Esophagus muscularis mucosa (tissue), 4 donors: ENCODE results near the gene SLC48A1. TPM values are rescaled to one million over a fixed set of nuclear protein-coding genes. Genes with fewer than 3 reads are reported as not detected.

Experiments
- DNase-seq: peaks from one replicate; pipeline ENCODE4 v3.0.0-alpha.2; 2017; ENCODE audit errors: extremely low spot score
- H3K27ac ChIP-seq, 4 donors: fragments of 200-600 bp; sonication (generic); replicated peaks in 1 of 4; 1 replicate in 3 of 4; 2 replicates in 1 of 4; pipeline ENCODE4 v1.5.1; 2016 to 2019; ENCODE audit warnings: mild to moderate bottlenecking in 1 of 4
- H3K27me3 ChIP-seq, 4 donors: fragments of 200-600 bp; sonication (generic); one replicate each; pipeline versions ENCODE4 v1.5.1 to v1.6.0; 2016 to 2019
- H3K36me3 ChIP-seq, 4 donors: fragments of 200-600 bp; sonication (generic); one replicate each; pipeline ENCODE4 v1.5.1; 2016 to 2019
- H3K4me1 ChIP-seq, 4 donors: fragments of 200-600 bp; sonication (generic); one replicate each; pipeline ENCODE4 v1.5.1; 2016 to 2019
- H3K4me3 ChIP-seq, 4 donors: fragments of 200-600 bp; sonication (generic); 1 replicate in 2 of 4; 2 replicates in 2 of 4; pipeline ENCODE4 v1.5.1; 2016 to 2019; ENCODE audit warnings: mild to moderate bottlenecking in 4 of 4, moderate library complexity in 1 of 4
- H3K9me3 ChIP-seq, 4 donors: fragments of 200-600 bp; sonication (generic); 1 replicate in 3 of 4; 2 replicates in 1 of 4; pipeline ENCODE4 v1.5.1; 2016 to 2019
- CTCF ChIP-seq, 3 experiments: fragments of 200-600 bp in 2 of 3; fragments of 450-650 bp in 1 of 3; sonication (generic) in 2 of 3; IDR thresholded peaks; one replicate each; pipeline ENCODE4 v1.5.1; 2017 to 2019; ENCODE audit warnings: antibody characterized with exemption in 3 of 3, mild to moderate bottlenecking in 2 of 3, moderate library complexity in 1 of 3
- EP300 ChIP-seq: sonication (generic); formaldehyde crosslinking; IDR thresholded peaks from one replicate; pipeline ENCODE4 v1.6.1; 2017; ENCODE audit warnings: antibody characterized with exemption
- POLR2A ChIP-seq: fragments of 450-650 bp; IDR thresholded peaks from one replicate; pipeline ENCODE4 v1.6.1; 2017; ENCODE audit warnings: antibody characterized with exemption, moderate library complexity, mild to moderate bottlenecking, low read depth
- POLR2AphosphoS5 ChIP-seq, 2 donors: sonication (generic); formaldehyde crosslinking; IDR thresholded peaks; one replicate each; pipeline ENCODE4 v1.6.1; 2017; ENCODE audit warnings: antibody characterized with exemption in 2 of 2
- WGBS: methylation state at CpG from one replicate; pipeline ENCODE4 v1.1.5; 2018; 5-methylcytosine and 5-hydroxymethylcytosine counted together
- intact Hi-C: fragments of 100-400 bp; cut with DNase I; formaldehyde crosslinking; loops from one replicate; pipeline ENCODE4 v1.15.1; 2023
- total RNA-seq, 4 donors: library from RNA; depleted of rRNA; stranded (reverse); fragments of >200 nt; gene quantifications; one replicate each; pipeline versions ENCODE4 v1.1.0 to v1.2.1, GENCODE V29; 2016

The SLC48A1 gene
- total RNA-seq, 4 donors from 2014 or later: 34.5 to 56.0 (median 40.7) TPM

GRCh38 chr12:47773858-47774580 is 981 bp downstream of the SLC48A1 start:
- Histone ChIP-seq H3K36me3 (no peaks in the 10 kb centered on the region), H3K27ac (peak overlapping the region; percentile 84 to 94 (median 90)), H3K4me1 (peaks cover 58 to 77% (median 71%) of the 10 kb centered on the region in 4 donors), H3K4me3 (peak overlapping the region; percentile 82 to 97 (median 96)), H3K27me3 (no peaks in the 10 kb centered on the region), H3K9me3 (no peaks in the 10 kb centered on the region)
- intact Hi-C loops: no loop called here
- 51% methylated on average over 14 of the region's 14 CpGs for WGBS
- DNase-seq: no peak
- TF ChIP-seq POLR2AphosphoS5 (IDR thresholded peaks at IDR 0.05): no peak
- no peak for TF ChIP-seq POLR2A
- TF ChIP-seq CTCF (IDR thresholded peaks at IDR 0.05): no peak
- TF ChIP-seq EP300: no peak

- Histone ChIP-seq H3K27ac (peak overlapping the region; percentile 75 to 84 (median 80)), H3K4me3 (peak overlapping the region in 1 of 4 donors; percentile 95), H3K4me1 (peaks cover 64 to 83% (median 77%) of the 10 kb centered on the region in 4 donors), H3K27me3 (no peaks in the 10 kb centered on the region), H3K36me3 (no peaks in the 10 kb centered on the region), H3K9me3 (no peaks in the 10 kb centered on the region)
- WGBS: 91% methylated on average over 7 of the region's 7 CpGs
- intact Hi-C loops: loop anchor here (5.0 kb wide), 2 partner anchors 32 to 57 kb away; no protein-coding TSS in a partner anchor
- DNase-seq: no peak
- TF ChIP-seq EP300: no peak
- TF ChIP-seq POLR2AphosphoS5 (IDR thresholded peaks at IDR 0.05): no peak
- no peak for TF ChIP-seq CTCF (IDR thresholded peaks at IDR 0.05)
- no peak for TF ChIP-seq POLR2A
Observed at GRCh38 chr12:47774663-47775062, 1.6 kb downstream of the SLC48A1 start.

GRCh38 chr12:47775100-47775911 is 2.3 kb downstream of the SLC48A1 start:
- no peaks in the 10 kb centered on the region for H3K27me3 ChIP-seq
- H3K27ac ChIP-seq: peak overlapping the region; percentile 75 to 84 (median 80)
- DNase-seq: no peak
- no peak for TF ChIP-seq EP300
- TF ChIP-seq POLR2A: no peak
- TF ChIP-seq POLR2AphosphoS5 (IDR thresholded peaks at IDR 0.05): no peak
- intact Hi-C loops: loop anchor here (5.0 kb wide), 2 partner anchors 33 to 58 kb away; no protein-coding TSS in a partner anchor
- 67% methylated on average over 7 of the region's 10 CpGs for WGBS
- H3K36me3 ChIP-seq: peaks cover 0 to 3% (median 0%) of the 10 kb centered on the region in 4 donors
- H3K4me3 ChIP-seq: peak overlapping the region in 1 of 4 donors; percentile 95
- peaks cover 65 to 83% (median 78%) of the 10 kb centered on the region in 4 donors for H3K4me1 ChIP-seq
- no peaks in the 10 kb centered on the region for H3K9me3 ChIP-seq

GRCh38 chr12:47776471-47777143 is 3.6 kb downstream of the SLC48A1 start:
- Histone ChIP-seq H3K4me3 (no peak overlapping the region), H3K9me3 (no peaks in the 10 kb centered on the region), H3K4me1 (peaks cover 65 to 77% (median 75%) of the 10 kb centered on the region in 4 donors), H3K27me3 (no peaks in the 10 kb centered on the region), H3K36me3 (peaks cover 0 to 12% (median 11%) of the 10 kb centered on the region in 4 donors), H3K27ac (peak overlapping the region; percentile 75 to 84 (median 80))
- 69% methylated on average over 3 of the region's 5 CpGs for WGBS
- intact Hi-C loops: loop anchor here (5.0 kb wide), 2 partner anchors 34 to 59 kb away; no protein-coding TSS in a partner anchor
- TF ChIP-seq POLR2AphosphoS5 (IDR thresholded peaks at IDR 0.05): peak in 1 of 2 donors; percentile 7
- no peak for TF ChIP-seq EP300
- no peak for TF ChIP-seq POLR2A
- DNase-seq: no peak

GRCh38 chr12:47777151-47777550 is 4.1 kb downstream of the SLC48A1 start:
- intact Hi-C loops: loop anchor here (5.0 kb wide), 2 partner anchors 35 to 60 kb away; no protein-coding TSS in a partner anchor
- peaks cover 65 to 78% (median 74%) of the 10 kb centered on the region in 4 donors for H3K4me1 ChIP-seq
- WGBS: 71% methylated on average over 1 of the region's 1 CpG

More at GRCh38 chr12:47777151-47777550, 4.1 kb downstream of the SLC48A1 start:
- peaks cover 0 to 18% (median 17%) of the 10 kb centered on the region in 4 donors for H3K36me3 ChIP-seq
- no peak overlapping the region for H3K4me3 ChIP-seq
- no peak for DNase-seq
- peak overlapping the region; percentile 75 to 84 (median 80) for H3K27ac ChIP-seq
- no peaks in the 10 kb centered on the region for H3K9me3 ChIP-seq
- TF ChIP-seq EP300 (no peak), POLR2A (no peak), CTCF (IDR thresholded peaks at IDR 0.05) (no peak), POLR2AphosphoS5 (IDR thresholded peaks at IDR 0.05) (no peak)
- H3K27me3 ChIP-seq: no peaks in the 10 kb centered on the region
